ENCODE results near the gene THAP10. TPM values are rescaled to one million over a fixed set of nuclear protein-coding genes. Genes with fewer than 3 reads are reported as not detected.

THAP10 gene
- total and polyA plus RNA-seq, 2 donors from 2014 or later: 3.4 to 3.5 TPM

GRCh38 chr15:70867911-70868467 lies 24.2 kb downstream of the THAP10 start:
- Histone ChIP-seq H3K9ac (ENCODE audit: low read length in 3 of 3) (no peak overlapping the region), H3K27ac (ENCODE audit: low read depth in 2 of 2, low read length in 2 of 2) (no peak overlapping the region), H3K4me1 (ENCODE audit: control insufficient read depth in 2 of 3, insufficient read depth in 2 of 3, low read depth in 1 of 3, low read length in 3 of 3) (no peaks in the 10 kb centered on the region), H3K27me3 (ENCODE audit: control insufficient read depth, insufficient read depth, low read length) (no peaks in the 10 kb centered on the region), H3K9me3 (ENCODE audit: control insufficient read depth in 2 of 3, insufficient read depth in 1 of 3, low read length in 3 of 3) (no peaks in the 10 kb centered on the region), H3K36me3 (ENCODE audit: control insufficient read depth in 2 of 3, insufficient read depth in 3 of 3, low read length in 3 of 3) (no peaks in the 10 kb centered on the region), H3K4me3 (ENCODE audit: low read length in 3 of 3) (no peak overlapping the region)
- no peak for FAIRE-seq
- DNase-seq: peak in 1 of 5 donors; percentile 37
- TF ChIP-seq CTCF (IDR thresholded peaks at IDR 0.05; ENCODE audit: borderline replicate concordance, extremely low read depth, insufficient read depth): no peak
- intact Hi-C loops (cut with DNase I): no loop called here

DNA sequence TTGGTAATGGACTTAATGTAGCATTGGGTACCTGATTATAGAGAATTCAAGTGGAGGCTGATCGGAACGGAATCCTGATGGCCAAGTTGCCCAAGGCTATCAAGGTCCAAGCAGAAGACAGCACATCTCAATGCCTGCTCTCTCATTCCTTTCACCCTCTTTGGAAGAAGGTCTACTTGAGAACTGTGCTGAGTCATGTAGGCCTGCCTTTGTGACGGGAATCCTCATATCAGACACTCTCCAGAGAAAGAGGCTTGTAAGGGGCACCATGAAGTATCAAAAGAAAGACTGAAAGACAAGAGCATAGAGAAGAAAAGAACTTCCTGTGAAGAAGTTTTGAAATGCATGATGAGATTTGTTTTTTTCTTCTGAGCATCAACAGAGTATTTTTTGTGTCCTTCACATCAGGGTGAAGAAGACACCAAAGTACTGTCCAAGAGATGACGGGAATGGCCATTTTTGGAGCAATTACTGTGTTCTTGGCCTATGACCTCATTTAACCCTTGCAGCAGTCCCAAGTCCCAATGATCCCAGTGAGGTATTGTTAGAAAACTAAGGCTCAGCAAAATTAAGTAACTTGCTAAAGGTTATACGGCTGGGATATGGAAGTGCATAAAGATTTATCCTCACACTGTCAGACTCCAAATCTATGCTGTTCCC lies 25.1 kb downstream of the THAP10 start:
- H3K4me3 ChIP-seq (ENCODE audit: low read length in 3 of 3): no peak overlapping the region
- no peaks in the 10 kb centered on the region for H3K4me1 ChIP-seq (ENCODE audit: control insufficient read depth in 2 of 3, insufficient read depth in 2 of 3, low read depth in 1 of 3, low read length in 3 of 3)
- H3K27ac ChIP-seq (ENCODE audit: low read depth in 2 of 2, low read length in 2 of 2): no peak overlapping the region
- DNase-seq: no peak
- no peak overlapping the region for H3K9ac ChIP-seq (ENCODE audit: low read length in 3 of 3)
- intact Hi-C loops (cut with DNase I): no loop called here
- H3K36me3 ChIP-seq (ENCODE audit: control insufficient read depth in 2 of 3, insufficient read depth in 3 of 3, low read length in 3 of 3): no peaks in the 10 kb centered on the region
- no peak for FAIRE-seq
- TF ChIP-seq CTCF (IDR thresholded peaks at IDR 0.05; ENCODE audit: borderline replicate concordance, extremely low read depth, insufficient read depth): no peak
- no peaks in the 10 kb centered on the region for H3K27me3 ChIP-seq (ENCODE audit: control insufficient read depth, insufficient read depth, low read length)
- H3K9me3 ChIP-seq (ENCODE audit: control insufficient read depth in 2 of 3, insufficient read depth in 1 of 3, low read length in 3 of 3): no peaks in the 10 kb centered on the region

- no peaks in the 10 kb centered on the region for H3K9me3 ChIP-seq (ENCODE audit: control insufficient read depth in 2 of 3, insufficient read depth in 1 of 3, low read length in 3 of 3)
- DNase-seq (no peak), FAIRE-seq (no peak)
- no peak overlapping the region for H3K4me3 ChIP-seq (ENCODE audit: low read length in 3 of 3)
- H3K4me1 ChIP-seq (ENCODE audit: control insufficient read depth in 2 of 3, insufficient read depth in 2 of 3, low read depth in 1 of 3, low read length in 3 of 3): no peaks in the 10 kb centered on the region
- no peak overlapping the region for H3K27ac ChIP-seq (ENCODE audit: low read depth in 2 of 2, low read length in 2 of 2)
- no peaks in the 10 kb centered on the region for H3K27me3 ChIP-seq (ENCODE audit: control insufficient read depth, insufficient read depth, low read length)
- H3K36me3 ChIP-seq (ENCODE audit: control insufficient read depth in 2 of 3, insufficient read depth in 3 of 3, low read length in 3 of 3): no peaks in the 10 kb centered on the region
- no peak overlapping the region for H3K9ac ChIP-seq (ENCODE audit: low read length in 3 of 3)
- no peak for TF ChIP-seq CTCF (IDR thresholded peaks at IDR 0.05; ENCODE audit: borderline replicate concordance, extremely low read depth, insufficient read depth)
- intact Hi-C loops (cut with DNase I): no loop called here
These were observed 28.6 kb downstream of the THAP10 start for GRCh38 chr15:70863450-70864218.
